SJCRH30 (cell line): ENCODE measurements around the gene LEUTX. TPM values are rescaled to one million over a fixed set of nuclear protein-coding genes. Genes with fewer than 3 reads are reported as not detected.
A peak's percentile ranks its signal among the peaks of the same experiment; 100 is the strongest.
"Not testable (repeated sequence)": the region's sequence is repeated elsewhere in the genome, so short reads cannot be mapped to it uniquely, and the experiment has no call there.

ENCODE experiments used
- DNase-seq, 2 experiments: peaks; one replicate each; pipeline ENCODE4 v3.0.0-alpha.2; 2015 to 2020
- H3K27ac ChIP-seq: fragments of 250-450 bp; sonication (Bioruptor Pico); 2 replicates; pipeline ENCODE4 v1.5.1; 2020; ENCODE audit warnings: mild to moderate bottlenecking, moderate library complexity
- H3K27me3 ChIP-seq: fragments of 250-450 bp; sonication (Bioruptor Pico); 2 replicates; pipeline ENCODE4 v1.5.1; 2020; ENCODE audit warnings: mild to moderate bottlenecking, moderate library complexity
- H3K36me3 ChIP-seq: fragments of 250-450 bp; sonication (Bioruptor Pico); 2 replicates; pipeline ENCODE4 v1.5.1; 2020; ENCODE audit warnings: mild to moderate bottlenecking, moderate library complexity
- H3K4me1 ChIP-seq: fragments of 250-450 bp; sonication (Bioruptor Pico); 2 replicates; pipeline ENCODE4 v1.5.1; 2020; ENCODE audit warnings: mild to moderate bottlenecking, moderate library complexity
- H3K4me3 ChIP-seq: fragments of 250-450 bp; sonication (Bioruptor Pico); 2 replicates; pipeline ENCODE4 v1.5.1; 2020; ENCODE audit warnings: mild to moderate bottlenecking, moderate library complexity
- H3K9me3 ChIP-seq: fragments of 250-450 bp; sonication (Bioruptor Pico); replicated peaks from 2 replicates; pipeline ENCODE4 v1.5.1; 2020; ENCODE audit warnings: mild to moderate bottlenecking, moderate library complexity
- total RNA-seq: library from RNA; depleted of rRNA; stranded (reverse); fragments of >200 nt; shearing (Covaris generic); gene quantifications from 2 replicates; pipeline ENCODE4 v1.2.3, GENCODE V29; 2014

The LEUTX gene
- total RNA-seq, 1 experiment from 2014 or later, result not detected

- no peaks in the 10 kb centered on the region for H3K36me3 ChIP-seq
- no peak overlapping the region for H3K27ac ChIP-seq
- no peaks in the 10 kb centered on the region for H3K9me3 ChIP-seq
- H3K4me1 ChIP-seq, result peaks cover 11% of the 10 kb centered on the region
- H3K27me3 ChIP-seq, result no peaks in the 10 kb centered on the region; the same call in 1 of the 2 replicates
- DNase-seq, result no peak
- H3K4me3 ChIP-seq, result no peak overlapping the region
These were observed 29.3 kb downstream of the LEUTX start for GRCh38 chr19:39807846-39808364.

GRCh38 chr19:39808688-39809087 lies 30.0 kb downstream of the LEUTX start:
- H3K4me1 ChIP-seq, result peaks cover 11% of the 10 kb centered on the region
- not testable (repeated sequence) for H3K27me3 ChIP-seq, DNase-seq, H3K36me3 ChIP-seq, H3K9me3 ChIP-seq, H3K4me3 ChIP-seq, H3K27ac ChIP-seq

- Histone ChIP-seq H3K36me3 (no peaks in the 10 kb centered on the region), H3K27ac (no peak overlapping the region), H3K4me3 (no peak overlapping the region), H3K4me1 (peaks cover 13% of the 10 kb centered on the region), H3K9me3 (no peaks in the 10 kb centered on the region), H3K27me3 (no peaks in the 10 kb centered on the region; the same call in 1 of the 2 replicates)
- no peak for DNase-seq
These were observed 30.7 kb downstream of the LEUTX start for GRCh38 chr19:39809368-39809767.

- DNase-seq, result no peak
- H3K4me1 ChIP-seq, result peaks cover 13% of the 10 kb centered on the region
- no peaks in the 10 kb centered on the region for H3K36me3 ChIP-seq
- no peak overlapping the region for H3K4me3 ChIP-seq
- H3K9me3 ChIP-seq, result no peaks in the 10 kb centered on the region
- H3K27me3 ChIP-seq, result no peaks in the 10 kb centered on the region
- H3K27ac ChIP-seq, result no peak overlapping the region
These were observed 31.8 kb downstream of the LEUTX start for GRCh38 chr19:39810424-39810823.

- H3K27me3 ChIP-seq, result no peaks in the 10 kb centered on the region
- H3K36me3 ChIP-seq, result no peaks in the 10 kb centered on the region
- DNase-seq, result no peak
- no peaks in the 10 kb centered on the region for H3K9me3 ChIP-seq
- H3K27ac ChIP-seq, result no peak overlapping the region
- no peak overlapping the region for H3K4me3 ChIP-seq
- peaks cover 13% of the 10 kb centered on the region for H3K4me1 ChIP-seq
These were observed 32.4 kb downstream of the LEUTX start for GRCh38 chr19:39811064-39811463.

- Histone ChIP-seq H3K27ac (peak overlapping the region; percentile 14; the same call in 1 of the 2 replicates), H3K4me1 (peaks cover 13% of the 10 kb centered on the region), H3K36me3 (no peaks in the 10 kb centered on the region), H3K9me3 (no peaks in the 10 kb centered on the region), H3K4me3 (no peak overlapping the region), H3K27me3 (no peaks in the 10 kb centered on the region)
- peak; percentile 64 to 88 for DNase-seq
These were observed 34.8 kb downstream of the LEUTX start for GRCh38 chr19:39813264-39813993.

GRCh38 chr19:39814111-39814510 lies 35.5 kb downstream of the LEUTX start:
- not testable (repeated sequence) for DNase-seq, H3K9me3 ChIP-seq, H3K27me3 ChIP-seq, H3K4me3 ChIP-seq, H3K36me3 ChIP-seq
- H3K27ac ChIP-seq, result peak overlapping the region; percentile 14; the same call in 1 of the 2 replicates
- H3K4me1 ChIP-seq, result peaks cover 13% of the 10 kb centered on the region

- H3K9me3 ChIP-seq, result no peaks in the 10 kb centered on the region
- H3K4me3 ChIP-seq, result no peak overlapping the region
- H3K27ac ChIP-seq, result no peak overlapping the region
- peaks cover 13% of the 10 kb centered on the region for H3K4me1 ChIP-seq
- no peak for DNase-seq
- no peaks in the 10 kb centered on the region for H3K27me3 ChIP-seq
- no peaks in the 10 kb centered on the region for H3K36me3 ChIP-seq
These were observed 35.9 kb downstream of the LEUTX start for GRCh38 chr19:39814595-39814994.

- Histone ChIP-seq H3K27me3 (no peaks in the 10 kb centered on the region), H3K4me3 (no peak overlapping the region), H3K4me1 (peaks cover 13% of the 10 kb centered on the region), H3K9me3 (no peaks in the 10 kb centered on the region), H3K27ac (no peak overlapping the region), H3K36me3 (no peaks in the 10 kb centered on the region)
- no peak for DNase-seq
These were observed 37.8 kb downstream of the LEUTX start for GRCh38 chr19:39816287-39817048.

GRCh38 chr19:39817888-39818561 lies 39.4 kb downstream of the LEUTX start:
- peaks cover 11% of the 10 kb centered on the region for H3K4me1 ChIP-seq
- H3K4me3 ChIP-seq, result no peak overlapping the region
- no peaks in the 10 kb centered on the region for H3K27me3 ChIP-seq
- H3K36me3 ChIP-seq, result no peaks in the 10 kb centered on the region
- no peak for DNase-seq
- H3K27ac ChIP-seq, result no peak overlapping the region
- H3K9me3 ChIP-seq, result no peaks in the 10 kb centered on the region

GRCh38 chr19:39818626-39819097 lies 40.0 kb downstream of the LEUTX start:
- Histone ChIP-seq H3K4me1 (peaks cover 5% of the 10 kb centered on the region), H3K27me3 (no peaks in the 10 kb centered on the region), H3K27ac (no peak overlapping the region), H3K4me3 (no peak overlapping the region), H3K9me3 (no peaks in the 10 kb centered on the region), H3K36me3 (no peaks in the 10 kb centered on the region)
- no peak for DNase-seq

GRCh38 chr19:39819786-39820185 lies 41.1 kb downstream of the LEUTX start:
- H3K4me1 ChIP-seq, result peaks cover under 1% of the 10 kb centered on the region; the same call in 1 of the 2 replicates
- H3K27me3 ChIP-seq, result no peaks in the 10 kb centered on the region
- H3K27ac ChIP-seq, result no peak overlapping the region
- H3K9me3 ChIP-seq, result no peaks in the 10 kb centered on the region
- H3K4me3 ChIP-seq, result no peak overlapping the region
- no peak for DNase-seq
- no peaks in the 10 kb centered on the region for H3K36me3 ChIP-seq

GRCh38 chr19:39820696-39821095 lies 42.0 kb downstream of the LEUTX start:
- H3K27ac ChIP-seq, result no peak overlapping the region
- no peaks in the 10 kb centered on the region for H3K27me3 ChIP-seq
- DNase-seq, result no peak
- H3K4me3 ChIP-seq, result no peak overlapping the region
- H3K36me3 ChIP-seq, result peaks cover 6% of the 10 kb centered on the region; the same call in 1 of the 2 replicates
- H3K4me1 ChIP-seq, result peaks cover 2% of the 10 kb centered on the region; the same call in 1 of the 2 replicates
- no peaks in the 10 kb centered on the region for H3K9me3 ChIP-seq

- peaks cover 2% of the 10 kb centered on the region; the same call in 1 of the 2 replicates for H3K4me1 ChIP-seq
- peak overlapping the region; percentile 48 for H3K4me3 ChIP-seq
- H3K27me3 ChIP-seq, result no peaks in the 10 kb centered on the region
- H3K9me3 ChIP-seq, result no peaks in the 10 kb centered on the region
- no peak for DNase-seq
- H3K27ac ChIP-seq, result no peak overlapping the region
- peaks cover 26% of the 10 kb centered on the region for H3K36me3 ChIP-seq
These were observed 45.0 kb downstream of the LEUTX start for GRCh38 chr19:39823686-39824085.
